NCI-H2227 (cell line): ENCODE data around the gene LRMDA.
"Not testable (repeated sequence)": the region's sequence is repeated elsewhere in the genome, so short reads cannot be mapped to it uniquely, and the experiment has no call there.

Experiments
- DNase-seq: peaks from one replicate; lab custom pipeline; 2025; ENCODE audit not compliant: unreplicated experiment; lab: John Stamatoyannopoulos, UW

Gene LRMDA

DNA sequence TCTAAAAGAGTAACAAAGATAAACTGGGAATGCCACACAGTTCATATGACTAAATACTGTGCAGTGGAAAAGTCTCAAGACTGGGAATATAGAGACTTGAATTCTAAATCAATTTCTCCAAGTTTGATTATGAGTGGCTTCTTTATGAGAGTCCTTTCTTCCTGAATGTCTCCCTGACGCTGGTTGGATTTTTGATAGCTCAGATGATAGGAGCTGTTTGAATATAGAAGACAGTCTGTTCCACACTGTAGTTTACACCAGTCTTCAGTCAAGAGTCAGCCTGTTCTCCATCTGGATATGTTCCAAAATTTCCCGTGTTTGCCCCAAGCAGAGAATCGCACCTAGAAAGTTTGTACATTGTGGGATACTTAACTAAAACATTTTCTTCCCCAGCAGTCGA, 173.7 kb downstream of the LRMDA start:
- no peak for DNase-seq

DNA sequence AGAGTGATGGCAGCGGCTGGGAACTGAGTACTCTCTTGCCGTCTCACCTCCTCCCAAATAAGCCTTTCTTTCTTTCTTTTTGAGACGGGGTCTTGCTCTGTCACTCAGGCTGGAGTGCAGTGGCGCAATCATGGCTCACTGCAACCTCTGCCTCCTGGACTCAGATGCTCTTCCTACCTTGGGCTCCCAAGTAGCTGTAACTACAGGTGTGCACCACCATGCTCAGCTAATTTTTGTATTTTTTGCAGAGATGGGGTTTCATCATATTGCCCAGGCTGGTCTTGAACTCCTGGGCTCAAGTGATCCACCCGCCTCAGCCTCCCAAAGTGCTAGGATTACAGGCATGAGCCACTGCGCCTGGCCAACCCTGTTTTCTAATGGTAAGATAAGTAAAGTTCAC, 174.4 kb downstream of the LRMDA start:
- DNase-seq, result not testable (repeated sequence)

DNA sequence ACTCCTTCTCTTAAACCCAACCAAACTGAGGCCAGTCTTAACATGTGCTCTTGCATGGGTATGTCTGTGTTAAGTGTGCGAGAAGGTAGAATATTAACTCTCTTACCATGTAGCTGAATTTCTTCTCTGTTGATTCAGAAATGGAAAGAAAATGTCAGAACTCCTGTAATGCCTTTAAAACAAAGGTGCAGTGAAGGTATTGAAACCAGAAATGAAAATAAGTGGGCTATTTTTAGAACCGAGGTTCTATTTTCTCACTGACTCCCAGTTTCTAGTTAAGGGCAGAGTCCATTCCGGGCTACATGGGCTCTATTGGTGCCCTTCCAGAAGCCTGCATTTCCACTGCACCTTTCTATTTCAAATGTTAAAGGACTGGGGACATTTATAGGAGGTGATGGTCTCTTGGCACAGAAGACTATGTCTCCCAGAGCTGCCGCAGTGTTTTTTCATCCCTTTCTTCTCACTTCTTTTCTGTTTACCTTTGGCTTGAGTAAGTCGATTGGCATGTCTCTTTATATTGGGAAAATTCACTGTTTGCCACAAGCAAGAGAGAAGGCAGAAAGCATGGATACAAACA, 174.9 kb downstream of the LRMDA start:
- DNase-seq, result no peak

DNA sequence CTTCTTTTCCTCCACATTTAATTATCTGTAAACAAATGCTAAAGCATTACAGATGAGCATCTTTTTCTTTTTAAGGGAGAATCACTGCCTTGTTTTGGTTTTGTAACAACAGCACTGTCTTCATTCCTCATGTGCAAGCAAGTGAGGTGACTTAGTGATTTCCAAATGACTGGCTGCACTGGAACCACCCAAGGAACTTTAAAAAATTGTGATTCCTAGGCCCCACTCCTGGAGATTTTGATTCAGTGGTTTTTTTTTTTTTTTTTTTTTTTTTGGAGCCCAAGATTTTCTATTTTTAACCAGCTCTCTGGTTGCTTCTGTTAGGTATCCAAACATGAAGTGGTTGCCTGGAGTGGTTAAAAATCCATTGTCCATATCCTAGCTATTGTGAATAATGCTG, 176.2 kb downstream of the LRMDA start:
- DNase-seq, result no peak

DNA sequence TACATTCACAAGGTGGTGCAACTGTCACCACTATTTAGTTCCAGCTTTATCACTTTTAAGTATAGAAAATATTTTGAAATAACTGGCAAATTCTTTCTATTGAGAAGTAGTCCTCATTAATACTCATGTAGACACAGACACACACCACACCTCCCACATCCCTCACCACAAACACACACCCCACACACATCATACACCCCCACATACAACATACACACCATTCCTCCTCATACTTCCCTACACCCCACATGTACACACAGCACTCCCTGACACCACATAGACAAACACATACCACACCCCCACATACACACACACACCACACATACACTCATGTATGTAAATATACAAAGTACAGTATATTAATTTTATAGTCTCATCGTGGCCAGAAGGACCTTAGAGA, 178.8 kb downstream of the LRMDA start:
- no peak for DNase-seq

DNA sequence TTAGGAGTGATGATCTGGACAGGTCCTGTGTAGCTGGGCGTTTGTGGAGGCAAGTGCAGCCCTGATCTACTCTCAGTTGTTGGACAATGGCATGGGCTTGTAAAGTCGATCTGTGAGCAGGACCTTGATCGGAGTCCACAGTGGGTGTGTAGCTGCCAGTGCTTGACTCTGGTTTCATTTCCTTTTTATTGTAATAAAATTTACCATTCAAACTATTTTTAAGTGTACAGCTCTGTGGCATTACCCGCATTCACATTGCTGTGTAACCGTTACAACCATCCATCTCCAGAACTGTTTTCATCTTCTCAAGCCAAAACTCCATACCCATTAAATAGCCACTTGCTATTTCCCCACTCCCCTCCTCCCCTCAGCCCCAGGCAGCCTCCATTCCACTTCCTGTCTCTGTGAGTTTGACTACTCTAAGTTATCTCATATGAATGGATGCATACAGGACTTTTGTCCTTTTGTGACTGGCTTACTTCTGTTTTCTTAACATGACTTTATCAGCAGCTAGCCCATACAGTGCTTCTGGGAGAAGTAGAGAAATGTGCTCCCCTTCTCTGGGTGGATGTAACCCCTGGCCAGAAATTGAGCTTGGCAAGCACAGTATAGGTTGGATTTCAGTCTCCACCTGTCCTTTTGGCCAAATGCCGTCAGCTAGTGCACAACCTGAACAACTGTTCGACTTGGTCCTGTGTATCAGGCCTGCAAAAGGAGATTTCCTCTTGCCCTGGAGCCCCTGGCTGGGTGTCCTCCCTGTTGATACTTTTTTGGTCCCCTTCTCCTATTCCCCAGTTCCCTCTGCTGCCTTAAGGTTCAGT, 180.0 kb downstream of the LRMDA start:
- no peak for DNase-seq

DNA sequence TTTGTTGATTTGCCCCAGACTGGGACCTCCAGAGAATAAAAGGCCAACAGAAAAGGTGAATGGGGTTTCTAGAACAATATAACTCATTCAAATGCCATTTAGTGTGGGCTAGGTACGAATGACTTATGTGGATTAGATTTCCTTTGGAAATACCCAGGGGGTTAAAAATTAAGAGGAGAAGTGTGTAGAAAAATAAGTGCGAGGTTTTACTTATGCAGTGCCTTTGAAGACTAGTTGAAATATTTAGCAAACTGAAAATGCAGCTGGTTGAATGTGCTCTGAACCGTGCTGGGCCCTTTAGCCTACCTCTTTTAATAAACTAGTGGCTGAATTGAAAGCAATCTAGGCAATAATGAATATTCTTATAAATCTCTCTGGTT, 180.6 kb downstream of the LRMDA start:
- no peak for DNase-seq

DNA sequence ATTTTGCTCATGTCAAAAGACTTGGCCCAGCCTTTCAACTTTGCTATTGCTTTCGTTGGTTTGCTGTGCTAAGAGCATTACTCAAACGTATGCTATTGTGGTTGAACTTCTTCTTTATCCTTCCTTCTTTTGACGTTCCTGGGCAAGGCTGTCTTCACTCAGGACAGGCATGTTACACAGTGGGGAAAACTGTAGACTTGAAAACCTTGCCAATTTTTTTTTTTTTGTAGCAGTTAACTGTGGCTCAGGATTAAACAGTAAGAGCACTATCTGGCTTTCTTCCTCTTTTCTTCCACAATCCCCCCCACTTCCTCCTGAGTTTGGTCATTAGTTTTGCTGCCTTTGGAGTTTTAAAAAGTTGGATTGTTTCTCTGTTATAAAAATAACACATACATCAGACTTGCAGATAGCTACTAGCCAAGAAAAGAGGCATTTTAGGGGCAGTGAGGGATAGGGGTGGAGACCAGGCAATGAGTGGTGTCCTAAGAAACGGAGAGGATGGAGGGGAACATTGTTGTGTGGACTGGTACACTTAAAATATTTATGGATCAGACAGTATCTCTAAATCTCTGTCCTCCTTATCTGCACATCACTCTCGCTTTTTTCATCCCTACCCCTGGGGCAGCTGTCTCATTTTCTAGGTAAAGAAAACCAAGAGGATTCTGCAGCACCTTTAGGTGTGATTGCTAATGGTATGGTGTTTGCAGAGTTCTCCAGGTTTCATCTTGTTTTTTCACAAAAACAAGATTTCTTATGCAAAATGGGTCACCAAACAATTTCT, 181.7 kb downstream of the LRMDA start:
- DNase-seq, result no peak

DNA sequence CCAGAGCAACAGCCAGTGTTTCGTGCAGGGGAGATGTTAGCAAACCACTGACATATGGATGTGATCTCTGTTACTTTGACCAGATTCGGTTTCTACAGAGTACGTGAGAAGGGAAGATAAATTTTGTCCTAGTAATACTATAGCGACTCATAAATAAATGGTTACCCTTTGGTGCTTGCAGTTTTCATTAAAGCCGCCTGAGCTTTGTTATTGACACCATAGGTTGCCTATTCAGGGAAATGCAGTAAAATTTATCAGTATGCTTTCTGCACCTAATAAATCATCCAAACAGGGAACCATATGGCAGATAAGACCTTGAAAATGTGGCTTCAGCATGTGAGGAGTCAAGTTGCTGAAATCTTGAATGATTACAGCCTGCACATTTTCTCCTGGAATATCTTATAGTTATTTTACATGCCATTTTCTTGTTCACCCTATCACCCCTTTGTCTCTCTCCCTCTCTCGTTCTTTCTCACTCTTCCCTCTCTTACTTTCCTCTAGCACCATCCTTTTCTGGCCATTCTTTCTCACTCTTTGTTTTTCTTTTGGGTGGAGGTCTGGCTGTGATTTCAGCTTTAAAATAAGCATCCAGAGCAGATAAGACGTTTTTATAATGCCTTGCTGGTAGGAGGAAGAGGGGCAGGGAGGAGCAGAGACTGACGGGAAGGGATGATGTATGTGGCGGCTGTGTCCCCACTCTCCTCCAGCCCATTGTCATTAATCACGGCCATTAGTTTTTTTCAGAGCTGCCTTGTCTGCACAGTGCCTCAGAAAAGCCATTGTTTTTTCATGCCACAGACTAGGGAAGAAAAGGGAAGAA, 182.5 kb downstream of the LRMDA start:
- peak; percentile 12 for DNase-seq

DNA sequence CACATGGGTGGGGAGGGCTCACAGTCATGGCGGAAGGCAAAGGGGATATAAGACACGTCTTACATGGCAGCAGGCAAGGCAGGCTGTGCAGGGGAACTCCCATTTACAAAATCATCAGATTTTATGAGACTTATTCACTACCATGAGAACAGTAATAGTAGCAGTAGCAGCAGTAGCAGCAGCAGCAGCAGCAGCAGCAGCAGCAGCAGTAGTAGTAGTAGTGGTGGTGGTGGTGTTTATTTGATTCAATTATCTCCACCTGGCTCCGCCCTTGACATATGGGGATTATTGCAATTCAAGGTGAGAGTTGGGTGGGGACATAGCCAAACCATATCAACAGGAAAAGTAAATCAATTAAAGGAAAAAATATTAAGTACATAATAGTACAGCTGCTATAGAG, 184.7 kb downstream of the LRMDA start:
- DNase-seq, result no peak

DNA sequence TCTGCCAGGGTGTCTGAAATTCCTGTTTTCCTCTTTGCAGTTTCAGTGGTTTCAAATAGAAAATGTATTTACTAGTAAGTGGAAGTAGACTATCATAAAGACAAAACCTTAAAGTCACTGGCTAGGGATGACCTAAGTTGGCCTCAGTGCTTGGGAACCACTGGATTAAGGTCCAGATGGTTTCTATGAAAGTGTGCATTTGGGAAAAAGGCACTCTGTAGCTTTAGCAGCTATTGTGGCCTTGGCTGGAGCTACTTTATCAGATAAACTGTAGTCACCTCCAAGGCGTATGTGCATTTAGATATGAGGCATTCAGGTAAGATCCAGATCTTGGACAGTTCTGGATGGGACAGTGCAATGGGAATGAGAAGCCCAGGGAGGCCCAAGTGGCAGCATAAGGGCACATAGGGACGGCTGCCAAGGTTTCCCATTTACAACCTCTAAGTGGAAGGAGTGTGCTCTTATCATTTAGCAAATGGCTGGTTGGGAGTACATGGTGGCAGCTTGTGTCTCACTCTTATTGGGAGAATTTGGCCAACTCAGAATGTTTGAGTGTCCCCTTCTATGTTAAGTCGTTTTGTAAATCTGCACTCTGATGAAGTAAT, 185.6 kb downstream of the LRMDA start:
- no peak for DNase-seq

DNA sequence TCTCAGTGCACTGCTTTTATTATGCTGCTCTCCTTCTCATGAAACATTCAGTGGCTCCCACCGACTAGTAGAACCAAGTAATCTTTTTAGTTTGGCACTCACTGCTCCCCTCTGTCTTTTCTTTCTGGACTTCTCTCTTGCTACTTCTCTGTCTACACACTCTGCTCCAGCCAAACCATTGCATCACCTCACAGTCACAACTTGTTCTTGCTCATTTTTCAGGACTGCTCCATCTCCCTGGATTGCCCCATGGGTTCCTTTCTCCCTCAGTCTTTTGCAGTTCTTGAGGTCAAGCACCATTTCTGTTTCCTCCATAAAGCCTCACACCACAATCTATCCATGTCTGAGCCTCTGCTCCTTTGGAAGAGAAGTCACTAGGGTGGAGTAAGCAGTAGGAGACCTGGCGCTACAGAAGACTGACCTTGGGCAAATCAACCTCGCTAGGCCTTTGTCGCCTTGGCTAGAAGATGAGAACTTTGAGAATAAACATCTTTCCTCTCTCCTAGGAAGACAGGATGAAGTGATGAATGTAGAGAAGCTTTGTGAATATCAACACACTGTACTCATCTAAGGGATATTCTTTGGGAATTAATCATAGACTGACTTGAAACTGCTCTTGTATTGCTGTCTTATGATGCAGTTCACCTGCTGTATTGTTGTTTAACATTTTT, 186.2 kb downstream of the LRMDA start:
- no peak for DNase-seq

DNA sequence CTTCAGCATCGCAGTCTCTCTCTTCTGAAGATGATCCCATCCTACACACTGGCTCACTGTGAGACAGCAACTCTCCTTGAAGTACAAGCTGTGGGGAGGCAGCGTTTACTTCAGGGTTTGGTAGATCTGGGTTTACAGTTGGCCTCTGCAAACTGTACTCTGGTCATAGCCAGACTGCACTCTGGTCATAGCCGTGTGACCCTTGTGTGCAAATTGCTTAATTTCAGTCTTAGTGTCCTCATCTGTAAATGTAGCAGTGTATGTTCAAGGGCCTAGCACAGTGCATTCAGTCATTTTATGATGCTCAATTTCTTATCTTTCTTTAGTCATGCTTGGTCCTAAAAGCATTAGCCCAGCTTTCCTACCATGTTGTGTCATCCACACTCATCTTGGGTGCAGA, 188.2 kb downstream of the LRMDA start:
- DNase-seq, result no peak

DNA sequence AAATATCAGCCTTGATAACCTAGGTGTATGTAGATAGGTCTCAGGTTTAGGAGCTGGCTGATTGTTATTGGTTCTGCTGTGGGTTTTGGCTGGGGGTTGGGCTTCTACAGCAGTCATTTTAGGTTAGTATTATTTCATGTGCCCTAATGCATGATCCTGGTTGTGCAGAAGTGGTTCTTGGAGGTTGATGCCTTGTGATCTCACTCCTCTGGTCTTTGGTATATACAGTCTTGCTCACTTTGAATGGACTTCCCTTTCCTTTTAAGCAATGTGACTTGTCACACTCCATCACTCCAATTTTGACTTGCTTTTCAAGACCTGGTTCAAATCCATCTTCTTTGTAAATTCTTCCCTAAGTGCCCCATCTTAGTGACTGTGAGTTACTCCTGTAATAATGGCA, 188.9 kb downstream of the LRMDA start:
- no peak for DNase-seq

DNA sequence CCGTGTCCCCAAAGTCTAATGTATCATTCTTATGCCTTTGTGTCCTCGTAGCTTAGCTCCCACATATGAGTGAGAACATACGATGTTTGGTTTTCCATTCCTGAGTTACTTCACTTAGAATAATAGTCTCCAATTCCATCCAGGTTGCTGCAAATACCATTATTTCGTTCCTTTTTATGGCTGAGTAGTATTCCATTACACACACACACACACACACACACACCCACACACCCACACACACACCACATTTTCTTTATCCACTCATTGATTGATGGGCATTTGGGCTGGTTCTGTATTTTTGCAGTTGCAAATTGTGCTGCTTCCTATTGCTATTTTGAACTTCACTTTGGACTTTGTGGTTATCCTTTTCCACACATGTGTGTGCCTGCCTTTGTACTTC, 189.6 kb downstream of the LRMDA start:
- DNase-seq, result not testable (repeated sequence)

DNA sequence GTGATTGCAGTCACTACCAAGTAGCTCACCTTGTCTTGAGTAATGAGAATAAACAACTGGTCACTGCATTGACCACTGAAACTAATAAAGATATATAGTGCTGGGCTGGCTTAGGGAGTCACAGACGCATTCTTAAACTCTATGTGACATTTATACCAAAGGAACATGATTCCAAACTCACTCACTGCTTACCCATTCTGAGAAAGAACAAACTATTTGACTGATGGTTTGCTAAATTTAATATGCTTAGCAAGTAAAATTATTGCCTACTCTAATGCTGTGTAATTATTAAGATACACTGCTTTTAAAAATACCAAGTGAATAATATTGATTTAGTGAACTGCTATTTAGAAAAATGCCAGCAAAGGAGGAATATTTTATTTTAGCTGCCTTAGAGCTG, 191.1 kb downstream of the LRMDA start:
- no peak for DNase-seq

DNA sequence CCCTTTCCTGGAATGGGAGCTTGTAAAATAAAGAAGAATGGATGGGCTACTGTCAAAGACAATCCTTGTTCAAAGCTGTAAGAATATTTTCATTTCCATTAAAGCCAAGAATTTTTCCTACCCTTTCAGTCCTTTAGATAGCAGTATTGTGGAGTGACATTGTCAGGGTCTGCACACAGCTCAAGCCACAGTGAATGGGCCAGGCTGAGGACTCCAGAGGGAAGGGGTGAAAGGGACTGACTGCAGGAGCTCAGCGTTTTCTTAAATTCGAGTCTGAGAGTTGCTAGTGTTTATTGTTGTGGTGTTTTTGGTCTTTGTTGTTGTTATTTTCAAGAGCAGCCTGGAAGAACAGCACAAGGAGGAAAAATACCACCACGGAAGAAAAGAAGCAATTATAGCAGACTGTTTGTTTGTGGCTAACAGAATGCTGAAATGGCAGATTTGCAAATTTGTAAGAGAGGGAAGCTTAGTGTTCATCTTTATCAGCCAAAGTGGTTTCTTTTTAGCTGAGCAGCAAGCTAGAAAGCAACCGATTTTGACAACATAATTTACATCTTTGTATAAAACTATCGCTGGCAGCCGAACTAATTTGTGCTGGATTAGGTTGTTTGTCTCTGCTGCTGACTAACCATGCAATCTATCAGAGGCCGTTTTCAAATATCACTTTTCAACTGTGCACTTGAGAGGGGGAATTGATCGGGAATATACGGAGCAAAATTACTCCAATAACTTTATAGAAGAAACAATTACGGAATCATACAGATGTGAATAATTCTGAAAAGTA, 192.1 kb downstream of the LRMDA start:
- no peak for DNase-seq

DNA sequence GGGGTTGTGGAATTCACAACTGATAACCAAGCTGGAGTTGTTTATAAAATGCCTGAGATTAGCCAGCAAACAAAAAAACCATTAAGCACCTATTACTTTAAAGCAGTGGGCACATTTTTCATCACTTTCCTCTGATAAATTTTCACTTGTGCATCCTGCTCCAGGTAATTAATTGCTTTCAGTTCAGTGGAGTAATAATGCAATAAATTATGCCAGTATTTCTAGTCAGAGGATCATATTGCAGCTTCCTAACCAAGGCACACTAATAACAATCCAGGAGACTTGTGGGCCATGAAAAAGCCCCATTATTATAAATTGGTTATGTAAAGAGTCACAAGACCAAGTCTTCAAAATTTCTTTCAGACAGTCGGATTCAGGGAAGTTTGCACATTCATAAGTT, 193.2 kb downstream of the LRMDA start:
- DNase-seq, result no peak

DNA sequence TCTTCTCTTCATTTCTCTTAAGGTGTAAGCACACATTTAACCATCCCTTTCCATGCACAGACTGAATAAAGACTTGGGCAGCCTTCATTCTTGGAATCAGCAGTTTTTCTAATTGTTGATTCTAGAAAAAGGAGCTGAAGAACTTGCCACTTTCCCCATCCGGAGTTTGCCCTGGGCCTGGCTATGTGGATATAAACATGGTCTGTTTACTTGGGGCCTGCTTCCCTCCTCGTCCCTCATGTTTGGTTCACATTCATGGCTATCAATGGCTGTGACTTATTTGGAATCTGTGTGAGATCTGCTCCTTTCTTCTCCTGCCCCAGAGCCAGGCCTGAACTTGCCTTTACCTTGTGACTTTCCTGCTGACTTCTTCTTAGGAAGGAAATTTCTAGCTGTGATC, 199.3 kb downstream of the LRMDA start:
- DNase-seq, result no peak
